Neural progenitor cell (in vitro differentiated cells): ENCODE data around the gene RALBP1. TPM values are rescaled to one million over a fixed set of nuclear protein-coding genes. Genes with fewer than 3 reads are reported as not detected.

Experiments used
- DNase-seq: peaks from one replicate; pipeline ENCODE4 v3.0.0-alpha.2; 2016; ENCODE audit warnings: low spot score
- H2AFZ ChIP-seq: fragments of 200-600 bp; sonication (generic); replicated peaks from 2 replicates; pipeline ENCODE4 v1.6.1; 2016; ENCODE audit warnings: antibody characterized with exemption
- H3F3A ChIP-seq: fragments of 200-600 bp; sonication (generic); 2 replicates; pipeline ENCODE4 v1.6.1; 2016; ENCODE audit warnings: antibody characterized with exemption, low read depth
- H3K27ac ChIP-seq: fragments of 200-600 bp; sonication (generic); 2 replicates; pipeline ENCODE4 v1.5.1; 2016; ENCODE audit warnings: mild to moderate bottlenecking
- H3K27me3 ChIP-seq: fragments of 200-600 bp; sonication (generic); 2 replicates; pipeline ENCODE4 v1.6.1; 2016; ENCODE audit warnings: mild to moderate bottlenecking, moderate library complexity
- H3K36me3 ChIP-seq: fragments of 200-600 bp; sonication (generic); 2 replicates; pipeline ENCODE4 v1.5.1; 2016
- H3K4me1 ChIP-seq: fragments of 200-600 bp; sonication (generic); 2 replicates; pipeline ENCODE4 v1.6.1; 2016; ENCODE audit warnings: mixed run types
- H3K4me2 ChIP-seq: fragments of 200-600 bp; sonication (generic); 2 replicates; pipeline ENCODE4 v1.6.1; 2016
- H3K4me3 ChIP-seq: fragments of 200-600 bp; sonication (generic); 2 replicates; pipeline ENCODE4 v1.5.1; 2016
- H3K79me2 ChIP-seq: fragments of 200-600 bp; sonication (generic); 2 replicates; pipeline ENCODE4 v1.6.1; 2016; ENCODE audit warnings: low read depth
- H3K9ac ChIP-seq: fragments of 200-600 bp; sonication (generic); 2 replicates; pipeline ENCODE4 v1.6.1; 2016
- H3K9me3 ChIP-seq: fragments of 200-600 bp; sonication (generic); 2 replicates; pipeline ENCODE4 v1.5.1; 2016; ENCODE audit warnings: low read depth
- H4K20me1 ChIP-seq: fragments of 200-600 bp; sonication (generic); 2 replicates; pipeline ENCODE4 v1.6.1; 2016; ENCODE audit warnings: low read depth
- H3K27ac Mint-ChIP-seq: 3 replicates; pipeline ENCODE4 v1.8.0; 2021; ENCODE audit warnings: mixed read lengths
- H3K27me3 Mint-ChIP-seq: 2 replicates; pipeline ENCODE4 v1.8.0; 2022; ENCODE audit warnings: low read depth, mild to moderate bottlenecking, inconsistent platforms, moderate library complexity, mixed read lengths; ENCODE audit not compliant: insufficient read depth
- H3K36me3 Mint-ChIP-seq: 3 replicates; pipeline ENCODE4 v1.8.0; 2021; ENCODE audit warnings: mixed read lengths
- H3K4me1 Mint-ChIP-seq: 3 replicates; pipeline ENCODE4 v1.8.0; 2021; ENCODE audit warnings: mixed read lengths
- H3K4me3 Mint-ChIP-seq: 3 replicates; pipeline ENCODE4 v1.8.0; 2021; ENCODE audit warnings: mild to moderate bottlenecking, moderate library complexity, mixed read lengths
- H3K9me3 Mint-ChIP-seq: 3 replicates; pipeline ENCODE4 v1.8.0; 2020; ENCODE audit warnings: mixed read lengths
- CTCF ChIP-seq: fragments of 200-600 bp; sonication (generic); IDR thresholded peaks from 2 replicates; pipeline ENCODE4 v1.5.1; 2017; ENCODE audit warnings: antibody characterized with exemption, mild to moderate bottlenecking
- EZH2 ChIP-seq: fragments of 200-600 bp; sonication (generic); IDR thresholded peaks from 2 replicates; pipeline ENCODE4 v1.6.1; 2017; ENCODE audit warnings: antibody characterized with exemption, mild to moderate bottlenecking, moderate library complexity
- EZH2phosphoT487 ChIP-seq: fragments of 200-600 bp; sonication (generic); IDR thresholded peaks from 2 replicates; pipeline ENCODE4 v1.6.1; 2017; ENCODE audit warnings: antibody characterized with exemption
- total RNA-seq: library from RNA; depleted of rRNA; stranded (reverse); fragments of >200 nt; gene quantifications from 2 replicates; pipeline ENCODE4 v1.2.3, GENCODE V29; 2015; ENCODE audit warnings: low replicate concordance

Gene RALBP1
- total RNA-seq, 1 donor from 2014 or later, result 61.5 TPM

- H3K27me3 ChIP-seq, result no peaks in the 10 kb centered on the region
- no peaks in the 10 kb centered on the region for H3K79me2 ChIP-seq
- Mint-ChIP-seq H3K27ac (no peak overlapping the region), H3K9me3 (peaks cover 16% of the 10 kb centered on the region), H3K27me3 (no peaks in the 10 kb centered on the region), H3K4me1 (no peaks in the 10 kb centered on the region), H3K36me3 (peaks cover 70% of the 10 kb centered on the region), H3K4me3 (no peak overlapping the region)
- H3K27ac ChIP-seq, result no peak overlapping the region
- H3K9me3 ChIP-seq, result no peaks in the 10 kb centered on the region
- H3K4me3 ChIP-seq, result no peak overlapping the region
- no peaks in the 10 kb centered on the region for H3K4me1 ChIP-seq
- no peak for DNase-seq
- no peak overlapping the region for H3K4me2 ChIP-seq
- TF ChIP-seq CTCF (no peak), EZH2 (no peak), EZH2phosphoT487 (no peak)
- no peak overlapping the region for H3K9ac ChIP-seq
- no peaks in the 10 kb centered on the region for H3F3A ChIP-seq
- no peaks in the 10 kb centered on the region for H4K20me1 ChIP-seq
- peaks cover 42% of the 10 kb centered on the region for H3K36me3 ChIP-seq
- H2AFZ ChIP-seq, result no peak overlapping the region
Observed at GRCh38 chr18:9552616-9553015, 77.3 kb downstream of the RALBP1 start.

GRCh38 chr18:9557250-9557943 lies 82.1 kb downstream of the RALBP1 start:
- no peak overlapping the region for H2AFZ ChIP-seq
- H3K9me3 ChIP-seq, result no peaks in the 10 kb centered on the region
- H3K79me2 ChIP-seq, result no peaks in the 10 kb centered on the region
- Mint-ChIP-seq H3K4me1 (no peaks in the 10 kb centered on the region), H3K36me3 (peaks cover 60% of the 10 kb centered on the region), H3K27me3 (peaks cover 2% of the 10 kb centered on the region), H3K4me3 (no peak overlapping the region), H3K9me3 (peaks cover 11% of the 10 kb centered on the region), H3K27ac (no peak overlapping the region)
- H3K4me3 ChIP-seq, result no peak overlapping the region
- H3K9ac ChIP-seq, result no peak overlapping the region
- peaks cover 25% of the 10 kb centered on the region for H3K36me3 ChIP-seq
- DNase-seq, result no peak
- no peak for TF ChIP-seq CTCF
- TF ChIP-seq EZH2, result no peak
- no peaks in the 10 kb centered on the region for H3F3A ChIP-seq
- H3K4me2 ChIP-seq, result no peak overlapping the region
- no peaks in the 10 kb centered on the region for H4K20me1 ChIP-seq
- no peaks in the 10 kb centered on the region for H3K27me3 ChIP-seq
- no peak overlapping the region for H3K27ac ChIP-seq
- no peaks in the 10 kb centered on the region for H3K4me1 ChIP-seq

- Histone ChIP-seq H3K4me2 (no peak overlapping the region), H3K9me3 (no peaks in the 10 kb centered on the region), H3K79me2 (no peaks in the 10 kb centered on the region), H3K9ac (no peak overlapping the region), H4K20me1 (no peaks in the 10 kb centered on the region), H2AFZ (no peak overlapping the region), H3K27me3 (no peaks in the 10 kb centered on the region), H3K36me3 (peaks cover 13% of the 10 kb centered on the region), H3K4me1 (no peaks in the 10 kb centered on the region), H3K27ac (no peak overlapping the region), H3K4me3 (no peak overlapping the region), H3F3A (no peaks in the 10 kb centered on the region)
- Mint-ChIP-seq H3K27ac (no peak overlapping the region), H3K4me1 (no peaks in the 10 kb centered on the region), H3K36me3 (peaks cover 58% of the 10 kb centered on the region), H3K9me3 (peaks cover 3% of the 10 kb centered on the region), H3K27me3 (peaks cover 2% of the 10 kb centered on the region), H3K4me3 (no peak overlapping the region)
- DNase-seq, result no peak
- no peak for TF ChIP-seq EZH2phosphoT487
- TF ChIP-seq CTCF, result no peak
- TF ChIP-seq EZH2, result no peak
Observed at GRCh38 chr18:9558387-9559064, 83.2 kb downstream of the RALBP1 start.
